HPDE6-E6E7 (cell line): ENCODE results near the gene TFEC.
"Not testable (repeated sequence)": the region's sequence is repeated elsewhere in the genome, so short reads cannot be mapped to it uniquely, and the experiment has no call there.

ENCODE experiments used
- DNase-seq: peaks from one replicate; pipeline ENCODE4 v3.0.0; 2011; ENCODE audit warnings: missing footprints; ENCODE audit errors: extremely low spot score

TFEC gene

DNA sequence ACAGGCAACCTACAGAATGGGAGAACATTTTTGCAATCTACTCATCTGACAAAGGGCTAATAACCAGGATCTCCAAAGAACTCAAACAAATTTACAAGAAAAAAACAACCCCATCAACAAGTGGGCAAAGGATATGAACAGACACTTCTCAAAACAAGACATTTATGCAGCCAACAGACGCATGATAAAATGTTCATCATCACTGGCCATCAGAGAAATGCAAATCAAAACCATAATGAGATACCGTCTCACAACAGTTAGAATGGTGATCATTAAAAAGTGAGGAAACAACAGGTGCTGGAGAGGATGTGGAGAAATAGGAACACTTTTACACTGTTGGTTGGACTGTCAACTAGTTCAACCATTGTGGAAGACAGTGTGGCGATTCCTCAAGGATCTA lies 100.8 kb downstream of the TFEC start:
- DNase-seq = not testable (repeated sequence)

DNA sequence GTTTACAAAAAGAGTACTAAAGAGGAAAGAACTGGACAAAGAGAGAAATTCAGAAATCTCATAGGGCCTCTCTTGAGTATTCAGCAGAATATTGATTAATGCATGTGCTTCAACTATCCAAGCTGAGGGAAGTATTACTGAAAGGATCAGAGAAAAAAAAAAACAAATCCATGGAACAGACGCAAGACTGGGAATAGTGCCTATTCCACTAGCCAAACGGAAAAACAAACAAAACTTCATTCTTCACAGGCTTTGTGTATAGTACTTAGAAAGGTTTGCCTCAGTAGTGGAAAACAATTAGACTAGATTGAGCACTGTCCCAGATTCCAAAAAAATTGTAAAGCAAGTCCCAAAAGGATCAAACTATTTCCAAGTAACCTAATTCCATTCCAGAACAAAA lies 106.2 kb downstream of the TFEC start:
- no peak for DNase-seq

DNA sequence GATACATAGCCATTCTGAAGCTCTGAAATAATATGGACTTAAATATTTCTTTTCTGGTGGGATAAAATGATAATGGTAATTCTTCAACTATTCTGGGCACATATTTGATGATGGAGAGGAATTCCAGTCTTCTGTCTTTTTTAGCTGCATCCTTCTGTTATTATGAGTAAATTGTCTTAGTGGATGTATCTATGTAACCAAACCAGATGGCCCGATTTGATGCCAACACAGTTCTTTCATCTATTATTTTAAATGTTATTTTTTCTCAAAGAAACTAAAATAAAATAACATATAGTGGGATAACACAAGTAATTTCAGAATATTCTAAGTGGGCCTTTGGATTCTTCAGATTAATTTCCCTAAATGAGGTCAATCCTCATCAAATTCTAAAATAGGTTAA lies 110.2 kb downstream of the TFEC start:
- no peak for DNase-seq

DNA sequence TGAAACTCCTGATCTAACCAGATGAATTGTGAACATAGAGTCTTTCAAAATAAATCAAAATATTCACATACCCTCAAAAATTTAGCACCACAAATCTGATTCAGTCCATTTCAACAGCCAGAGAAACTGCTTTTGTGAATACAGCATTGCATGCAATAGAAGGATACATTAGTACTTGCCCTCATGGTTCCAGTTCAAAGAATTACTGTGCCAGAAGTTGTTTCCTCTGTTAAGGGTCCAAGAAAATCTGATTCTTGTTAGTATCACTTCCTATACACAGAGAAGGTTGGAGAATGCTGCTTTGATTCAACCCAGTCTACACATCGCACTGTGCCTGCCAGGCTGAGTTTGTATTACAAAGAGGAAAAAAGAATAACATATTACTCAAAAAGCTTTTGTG lies 115.6 kb downstream of the TFEC start:
- DNase-seq = no peak

DNA sequence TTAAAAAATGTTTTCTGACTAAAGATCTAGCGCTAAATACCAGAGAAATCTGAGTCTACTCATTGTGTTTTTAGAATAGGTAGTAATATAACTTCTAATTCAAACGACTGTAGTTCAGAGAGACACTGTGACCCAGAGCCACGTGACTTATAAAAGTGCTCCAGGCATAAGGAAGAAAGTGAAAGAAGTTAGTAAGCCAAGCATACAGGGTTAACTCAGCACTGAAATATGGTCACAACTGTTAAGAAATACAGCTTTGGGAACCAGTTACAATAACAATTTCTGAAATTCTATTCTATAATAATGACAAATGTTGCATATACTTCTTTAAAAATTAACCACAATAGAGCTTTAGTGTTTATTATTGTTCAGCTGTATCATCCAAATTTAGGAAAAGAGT lies 119.1 kb downstream of the TFEC start:
- no peak for DNase-seq

DNA sequence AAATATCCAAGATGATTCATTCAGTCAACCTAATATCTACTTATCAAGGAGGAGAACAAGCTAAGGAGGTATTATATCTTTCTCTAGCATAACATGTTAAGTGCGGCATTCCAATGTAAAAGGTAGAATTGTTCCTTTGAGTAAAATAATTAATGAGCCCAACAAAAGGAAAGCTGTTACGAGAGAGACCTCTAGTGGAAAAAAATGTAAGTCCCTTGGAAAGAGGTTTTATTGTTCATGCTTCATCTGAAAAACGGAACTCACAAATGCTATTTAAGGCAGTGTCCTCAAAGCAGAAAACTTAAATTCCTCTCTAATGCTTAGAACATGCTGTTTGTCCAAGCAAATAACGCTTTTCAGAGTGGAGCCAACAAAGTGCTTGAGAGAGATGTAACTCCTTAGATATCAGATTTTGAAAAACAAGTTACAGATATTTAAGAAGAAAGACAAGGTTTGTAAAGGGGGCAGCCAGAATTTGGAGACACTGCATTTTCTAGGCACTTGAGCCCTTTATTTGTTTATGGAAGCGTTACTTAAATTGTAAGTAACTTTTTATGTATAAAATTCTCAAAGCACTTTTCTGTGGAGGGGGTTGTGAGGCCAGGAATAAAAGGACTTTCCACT lies 119.9 kb downstream of the TFEC start:
- DNase-seq = no peak

DNA sequence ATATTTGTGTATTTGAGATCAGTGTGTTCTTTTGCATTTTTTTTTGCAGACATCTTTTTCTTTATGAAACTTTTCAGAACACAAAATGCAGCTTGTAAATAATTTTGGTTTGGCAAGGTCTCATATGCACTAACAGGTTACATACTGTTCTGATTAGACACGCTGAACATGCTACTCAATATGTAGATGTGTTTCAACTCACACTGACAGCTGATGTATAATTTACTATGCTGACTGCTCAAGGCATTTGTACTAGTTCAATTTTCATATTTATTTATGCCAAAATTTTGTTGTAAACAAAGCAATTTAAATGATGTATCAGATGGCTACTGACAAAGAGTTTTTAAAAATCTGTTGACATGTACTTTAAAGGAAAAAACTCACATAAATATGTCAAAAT lies 123.8 kb downstream of the TFEC start:
- no peak for DNase-seq

DNA sequence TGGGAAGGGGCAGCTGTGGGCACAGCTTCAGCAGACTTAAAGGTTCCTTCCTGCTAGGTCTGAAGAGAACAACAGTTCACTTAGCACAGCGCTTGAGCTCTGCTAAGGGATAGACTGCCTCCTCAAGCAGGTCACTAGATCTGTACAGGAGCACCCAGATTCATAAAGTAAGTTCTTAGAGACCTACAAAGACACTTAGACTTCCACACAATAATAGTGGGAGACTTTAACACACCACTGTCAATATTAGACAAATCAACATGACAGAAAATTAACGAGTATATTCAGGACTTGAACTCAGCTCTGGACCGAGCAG lies 140.9 kb downstream of the TFEC start:
- DNase-seq = no peak

DNA sequence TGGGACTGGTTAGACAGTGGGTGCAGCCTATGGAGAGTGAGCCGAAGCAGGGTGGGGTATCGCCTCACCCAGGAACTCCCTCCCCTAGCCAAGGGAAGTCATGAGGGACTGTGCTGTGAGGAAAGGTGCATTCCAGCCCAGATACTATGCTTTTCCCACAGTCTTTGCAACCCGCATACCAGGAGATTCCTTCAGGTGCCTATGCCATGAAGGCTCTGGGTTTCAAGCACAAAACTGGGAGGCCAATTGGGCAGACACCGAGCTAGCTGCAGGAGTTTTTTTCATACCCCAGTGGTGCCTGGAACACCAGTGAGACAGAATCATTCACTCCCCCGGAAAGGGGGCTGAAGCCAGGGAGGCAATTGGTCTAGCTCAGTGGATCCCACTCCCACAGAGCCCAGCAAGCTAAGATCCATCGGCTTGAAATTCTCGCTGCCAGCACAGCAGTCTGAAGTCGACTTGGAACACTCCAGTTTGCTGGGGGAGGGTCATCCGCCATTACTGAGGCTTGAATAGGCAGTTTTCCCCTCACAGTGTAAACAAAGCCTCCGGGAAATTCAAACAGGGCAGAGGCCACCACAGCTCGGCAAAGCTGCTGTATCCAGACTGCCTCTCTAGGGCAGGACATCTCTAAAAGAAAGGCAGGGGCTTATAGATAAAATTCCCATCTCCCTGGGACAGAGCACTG lies 141.4 kb downstream of the TFEC start:
- no peak for DNase-seq

DNA sequence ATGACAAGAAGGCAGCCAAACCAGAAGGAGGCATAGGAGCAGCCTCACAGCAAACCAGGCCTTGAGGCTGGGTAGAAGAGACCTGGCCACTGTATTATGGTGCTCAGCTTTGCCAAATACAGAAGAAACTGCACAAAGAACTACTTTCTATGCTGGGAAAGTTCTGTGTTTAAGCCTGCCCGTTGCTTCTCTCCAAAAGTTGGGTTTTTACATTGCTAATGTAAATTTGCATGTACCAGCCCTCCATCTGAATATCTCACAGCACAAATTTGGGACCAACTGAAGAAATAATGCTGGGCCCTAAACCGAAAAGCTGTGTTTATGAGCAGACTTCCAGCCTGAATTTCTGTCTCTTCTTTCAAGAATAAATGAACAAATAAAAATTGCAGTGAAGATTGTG lies 145.0 kb downstream of the TFEC start:
- DNase-seq = no peak
